ENCODE data around the gene SIL1.

GRCh38 chr5:138922494-138922893, 275.7 kb downstream of the SIL1 start:
- no peak for TF ChIP-seq EZH2 (IDR thresholded peaks at IDR 0.05; ENCODE audit: low read length)
- no peak for TF ChIP-seq CTCF (optimal IDR thresholded peaks at IDR 0.05 in 1 of 3, IDR thresholded peaks at IDR 0.05 in 1 of 3, conservative IDR thresholded peaks at IDR 0.05 in 1 of 3; ENCODE audit: extremely low read depth in 1 of 3, insufficient read depth in 2 of 3, low read length in 3 of 3)
